ENCODE data around the gene LILRA6. TPM values are rescaled to one million over a fixed set of nuclear protein-coding genes. Genes with fewer than 3 reads are reported as not detected.

Gene LILRA6
- total RNA-seq, 1 experiment from 2014 or later: not detected

- H3K9ac ChIP-seq (ENCODE audit: low read length): no peak overlapping the region
- no peaks in the 10 kb centered on the region for H4K20me1 ChIP-seq (ENCODE audit: insufficient read depth)
- POLR2A ChIA-PET: no interaction called here
- H3K4me2 ChIP-seq (ENCODE audit: low read length): no peak overlapping the region
- TF ChIP-seq RAD21 (IDR thresholded peaks at IDR 0.05; ENCODE audit: low read depth) (no peak), SIN3A (IDR thresholded peaks at IDR 0.05; ENCODE audit: low read depth) (no peak), CBX3 (IDR thresholded peaks at IDR 0.05; ENCODE audit: low read depth) (no peak), ZFX (IDR thresholded peaks at IDR 0.05) (no peak), CEBPB (IDR thresholded peaks at IDR 0.05; ENCODE audit: low read depth) (no peak), POLR2A (IDR thresholded peaks at IDR 0.05; ENCODE audit: borderline replicate concordance, extremely low read depth, insufficient read depth, insufficient read length) (no peak), ZNF274 (IDR thresholded peaks at IDR 0.05; ENCODE audit: low read depth, low read length) (no peak), ATF3 (IDR thresholded peaks at IDR 0.05) (no peak), MAX (IDR thresholded peaks at IDR 0.05) (no peak), REST (IDR thresholded peaks at IDR 0.05; ENCODE audit: low read depth) (no peak), SRF (IDR thresholded peaks at IDR 0.05; ENCODE audit: low read depth) (no peak), FOSL1 (IDR thresholded peaks at IDR 0.05; ENCODE audit: low read depth) (no peak), JUND (IDR thresholded peaks at IDR 0.05) (no peak), EZH2phosphoT487 (IDR thresholded peaks at IDR 0.05; ENCODE audit: borderline replicate concordance) (no peak), ELF1 (IDR thresholded peaks at IDR 0.05; ENCODE audit: borderline replicate concordance, low read depth) (no peak)
- no peaks in the 10 kb centered on the region for H3K9me2 ChIP-seq (ENCODE audit: insufficient read depth)
- no peaks in the 10 kb centered on the region for H3K4me1 ChIP-seq (ENCODE audit: control insufficient read depth in 1 of 2, insufficient read depth in 2 of 2, low read length in 2 of 2)
- ATAC-seq: no peak
- H3K36me3 ChIP-seq (ENCODE audit: control insufficient read depth in 1 of 2, insufficient read depth in 2 of 2, low read length in 2 of 2): no peaks in the 10 kb centered on the region
- H3K27me3 ChIP-seq (ENCODE audit: insufficient read depth, low read length): peaks cover 14% of the 10 kb centered on the region
- H3K4me3 ChIP-seq (replicated peaks in 1 of 2; ENCODE audit: low read depth in 1 of 2, low read length in 2 of 2): no peak overlapping the region
- RAD21 ChIA-PET (ENCODE audit: low non-redundant PET in 1 of 2, low total read pairs in 2 of 2, uncharacterized antibody in 2 of 2, unreplicated experiment in 2 of 2): no interaction called here
- no peaks in the 10 kb centered on the region for H3K79me2 ChIP-seq (ENCODE audit: insufficient read depth, low read length)
- no peaks in the 10 kb centered on the region for H3K9me3 ChIP-seq (ENCODE audit: control insufficient read depth in 1 of 2, insufficient read depth in 1 of 2, low read depth in 1 of 2, low read length in 2 of 2)
- intact Hi-C loops (cut with micrococcal nuclease): no loop called here
- H2AFZ ChIP-seq (ENCODE audit: low read depth, low read length, poor library complexity, severe bottlenecking): no peak overlapping the region
- DNase-seq (ENCODE audit: low read depth, low spot score): no peak
- no TSS peak for BruUV-seq (replicated peaks)
- CTCF ChIA-PET: interaction anchor here (1.3 kb wide), 1 partner anchor 13 kb away, joined by 4 read pairs; no protein-coding TSS in a partner anchor
- H3K27ac ChIP-seq (ENCODE audit: low read depth, low read length): no peak overlapping the region
Measured at GRCh38 chr19:54252845-54253244, 10.3 kb upstream of the LILRA6 start.

Data from HCT116 (cell line).